H9 (cell line): ENCODE results near the gene TK1. TPM values are rescaled to one million over a fixed set of nuclear protein-coding genes. Genes with fewer than 3 reads are reported as not detected.

Source experiments
- DNase-seq: peaks from one replicate; pipeline ENCODE4 v3.0.0-alpha.2; 2017
- H2AFZ ChIP-seq: one replicate; pipeline ENCODE4 v1.6.1; 2013; ENCODE audit warnings: mild to moderate bottlenecking, low read length, control low read depth, moderate library complexity
- H2AK5ac ChIP-seq: 2 replicates; pipeline ENCODE4 v1.6.1; 2013; ENCODE audit warnings: low read length, control low read depth, mixed read lengths; ENCODE audit not compliant: insufficient read length
- H2BK120ac ChIP-seq: one replicate; pipeline ENCODE4 v1.6.1; 2013; ENCODE audit warnings: low read depth, mild to moderate bottlenecking, low read length, control low read depth, inconsistent platforms; ENCODE audit not compliant: poor library complexity, severe bottlenecking
- H2BK12ac ChIP-seq: 2 replicates; pipeline ENCODE4 v1.6.1; 2013; ENCODE audit warnings: low read length, control low read depth, mixed read lengths, low read depth; ENCODE audit not compliant: insufficient read length
- H2BK15ac ChIP-seq: 2 replicates; pipeline ENCODE4 v1.6.1; 2013; ENCODE audit warnings: low read depth, low read length, control low read depth
- H2BK20ac ChIP-seq: one replicate; pipeline ENCODE4 v1.6.1; 2013; ENCODE audit warnings: low read depth, mild to moderate bottlenecking, low read length, control low read depth, inconsistent platforms; ENCODE audit not compliant: poor library complexity, severe bottlenecking
- H2BK5ac ChIP-seq: 2 replicates; pipeline ENCODE4 v1.6.1; 2013; ENCODE audit warnings: low read length, control low read depth, mixed read lengths; ENCODE audit not compliant: insufficient read length
- H3K14ac ChIP-seq: 2 replicates; pipeline ENCODE4 v1.6.1; 2013; ENCODE audit warnings: low read length, control low read depth; ENCODE audit not compliant: insufficient read depth
- H3K18ac ChIP-seq: 2 replicates; pipeline ENCODE4 v1.6.1; 2013; ENCODE audit warnings: low read depth, mild to moderate bottlenecking, mixed read lengths, low read length, control low read depth; ENCODE audit not compliant: insufficient read length
- H3K23ac ChIP-seq: 2 replicates; pipeline ENCODE4 v1.6.1; 2013; ENCODE audit warnings: low read length, control low read depth, mixed read lengths, low read depth; ENCODE audit not compliant: insufficient read length
- H3K23me2 ChIP-seq: 2 replicates; pipeline ENCODE4 v1.6.1; 2013; ENCODE audit warnings: low read depth, mild to moderate bottlenecking, mixed read lengths, low read length, control low read depth; ENCODE audit not compliant: insufficient read length, poor library complexity, severe bottlenecking
- H3K27ac ChIP-seq: 2 replicates; pipeline ENCODE4 v1.5.1; 2013; ENCODE audit warnings: low read length, control low read depth, mixed read lengths, low read depth; ENCODE audit not compliant: insufficient read length
- H3K27me3 ChIP-seq: 2 replicates; pipeline ENCODE4 v1.6.1; 2013; ENCODE audit warnings: low read length, control low read depth, inconsistent platforms; ENCODE audit not compliant: insufficient read depth
- H3K4ac ChIP-seq: 2 replicates; pipeline ENCODE4 v1.6.1; 2013; ENCODE audit warnings: low read depth, mild to moderate bottlenecking, control low read depth, inconsistent platforms, low read length, moderate library complexity
- H3K4me1 ChIP-seq: 2 replicates; pipeline ENCODE4 v1.6.1; 2013; ENCODE audit warnings: low read length, control low read depth, inconsistent platforms; ENCODE audit not compliant: insufficient read depth
- H3K4me2 ChIP-seq: 2 replicates; pipeline ENCODE4 v1.6.1; 2013; ENCODE audit warnings: low read length, control low read depth, mixed read lengths; ENCODE audit not compliant: insufficient read length, insufficient read depth
- H3K56ac ChIP-seq: 2 replicates; pipeline ENCODE4 v1.6.1; 2013; ENCODE audit warnings: low read depth, mild to moderate bottlenecking, mixed read lengths, low read length, control low read depth; ENCODE audit not compliant: insufficient read length
- H3K79me1 ChIP-seq: 2 replicates; pipeline ENCODE4 v1.6.1; 2013; ENCODE audit warnings: low read depth, mild to moderate bottlenecking, moderate library complexity, low read length, control low read depth, inconsistent platforms; ENCODE audit not compliant: insufficient read depth, poor library complexity, severe bottlenecking
- H3K79me2 ChIP-seq: 2 replicates; pipeline ENCODE4 v1.6.1; 2013; ENCODE audit warnings: low read length, control low read depth, inconsistent platforms; ENCODE audit not compliant: insufficient read depth
- H3K9ac ChIP-seq: 2 replicates; pipeline ENCODE4 v1.6.1; 2013; ENCODE audit warnings: low read length, control low read depth, mixed read lengths; ENCODE audit not compliant: insufficient read length; ENCODE audit errors: extremely low read depth
- H3K9me3 ChIP-seq: one replicate; pipeline ENCODE4 v1.6.1; 2013; ENCODE audit warnings: low read depth, low read length, inconsistent platforms; ENCODE audit not compliant: control insufficient read depth
- H3T11ph ChIP-seq: one replicate; pipeline ENCODE4 v1.6.1; 2013; ENCODE audit warnings: mild to moderate bottlenecking, low read length, control low read depth, inconsistent platforms
- H4K20me1 ChIP-seq: one replicate; pipeline ENCODE4 v1.6.1; 2013; ENCODE audit not compliant: control insufficient read depth, insufficient read length, insufficient read depth
- H4K5ac ChIP-seq: 2 replicates; pipeline ENCODE4 v1.6.1; 2013; ENCODE audit warnings: low read depth, mild to moderate bottlenecking, mixed read lengths, low read length, control low read depth; ENCODE audit not compliant: insufficient read length
- H4K8ac ChIP-seq: replicated peaks from 2 replicates; pipeline ENCODE4 v1.6.1; 2013; ENCODE audit warnings: low read length, control low read depth, mixed read lengths, low read depth; ENCODE audit not compliant: insufficient read length
- H4K91ac ChIP-seq: 2 replicates; pipeline ENCODE4 v1.6.1; 2013; ENCODE audit warnings: low read depth, mild to moderate bottlenecking, moderate library complexity, mixed read lengths, low read length, control low read depth; ENCODE audit not compliant: insufficient read length
- H3K27ac Mint-ChIP-seq, 3 experiments: 2 replicates in 2 of 3; 3 replicates in 1 of 3; pipeline ENCODE4 v1.8.0; 2020 to 2021; ENCODE audit warnings: mixed read lengths in 3 of 3, mild to moderate bottlenecking in 1 of 3, moderate library complexity in 1 of 3
- H3K27me3 Mint-ChIP-seq: 2 replicates; pipeline ENCODE4 v1.8.0; 2021; ENCODE audit warnings: low read depth, mild to moderate bottlenecking, moderate library complexity, mixed read lengths
- H3K36me3 Mint-ChIP-seq, 3 experiments: 2 replicates in 2 of 3; 3 replicates in 1 of 3; pipeline ENCODE4 v1.8.0; 2020 to 2021; ENCODE audit warnings: low read depth in 3 of 3, mixed read lengths in 3 of 3; ENCODE audit not compliant: insufficient read depth in 1 of 3
- H3K4me1 Mint-ChIP-seq, 2 experiments: 2 replicates each; pipeline ENCODE4 v1.8.0; 2020; ENCODE audit warnings: mixed read lengths in 2 of 2
- H3K4me3 Mint-ChIP-seq, 2 experiments: 2 replicates in 1 of 2; 3 replicates in 1 of 2; pipeline ENCODE4 v1.8.0; 2020 to 2021; ENCODE audit warnings: mild to moderate bottlenecking in 2 of 2, mixed read lengths in 2 of 2, moderate library complexity in 1 of 2
- H3K9me3 Mint-ChIP-seq, 2 experiments: 2 replicates in 1 of 2; 3 replicates in 1 of 2; pipeline ENCODE4 v1.8.0; 2020; ENCODE audit warnings: mild to moderate bottlenecking in 2 of 2, mixed read lengths in 2 of 2, moderate library complexity in 1 of 2
- CTCF ChIP-seq: fragments of 200-600 bp; sonication (generic); conservative IDR thresholded peaks from 3 replicates; pipeline ENCODE4 v1.8.0; 2021; ENCODE audit warnings: antibody characterized with exemption, mild to moderate bottlenecking
- WGBS: extraction: QIAGEN DNeasy Blood & Tissue Kit; methylation state at CpG from one replicate; pipeline ENCODE4 v1.1.7; 2013; ENCODE audit warnings: missing lambda C conversion rate, low lambda C conversion rate, mixed read lengths; ENCODE audit not compliant: insufficient read length; ENCODE audit errors: extremely low coverage; 5-methylcytosine and 5-hydroxymethylcytosine counted together
- total RNA-seq: library from RNA; stranded (reverse); gene quantifications from 2 replicates; pipeline ENCODE4 v1.2.1, GENCODE V29; 2021

TK1 gene
- total RNA-seq, 1 experiment from 2014 or later: 95.8 TPM

DNA sequence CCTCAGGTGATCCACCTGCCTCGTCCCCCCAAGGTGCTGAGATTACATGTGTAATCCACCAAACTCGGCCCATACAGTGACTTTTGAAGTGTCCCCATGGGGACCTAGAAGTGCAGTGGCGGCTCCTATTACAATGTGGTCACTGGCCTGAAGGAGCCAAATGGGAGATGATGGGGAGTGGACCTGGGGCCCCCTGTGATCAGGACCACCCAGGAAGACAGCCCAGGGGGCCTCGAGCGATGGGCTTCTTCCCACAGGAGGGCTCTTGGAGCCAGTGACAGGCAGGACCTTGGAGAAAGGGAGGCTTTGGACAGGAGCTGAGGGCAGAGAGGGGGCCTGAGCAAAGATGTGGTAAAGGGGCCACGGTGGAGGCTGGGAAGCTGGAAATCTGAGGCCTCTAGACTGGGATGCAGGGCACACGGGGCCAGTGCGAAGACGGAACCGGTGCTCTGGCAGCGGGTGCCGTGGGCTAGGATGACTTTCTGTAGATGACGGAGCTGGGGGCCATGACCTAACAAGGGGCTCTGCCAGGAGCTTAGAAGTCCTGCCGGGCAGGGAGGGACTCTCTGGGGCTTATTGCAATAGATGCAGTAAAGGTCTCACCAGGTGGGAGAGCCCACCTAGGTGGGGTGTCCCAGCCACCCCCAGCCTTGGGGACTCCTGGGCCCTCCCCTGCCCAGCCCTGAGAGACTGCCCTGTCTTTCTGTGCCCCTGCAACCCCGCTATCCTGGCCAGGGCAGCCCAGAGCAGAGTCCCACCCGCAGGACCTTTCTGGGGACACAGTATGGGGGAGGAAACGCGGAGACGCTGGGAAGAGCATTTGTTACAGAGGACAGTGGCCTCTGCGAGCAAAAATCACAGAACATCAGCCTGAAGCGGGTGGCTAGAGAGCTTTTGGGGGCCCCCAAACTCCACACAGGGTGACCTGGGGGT is 43.4 kb downstream of the TK1 start:
- Histone ChIP-seq H3K4me1 (peaks cover 3% of the 10 kb centered on the region; the same call in 1 of the 2 replicates), H3K18ac (no peak overlapping the region), H3K27me3 (no peaks in the 10 kb centered on the region), H2BK12ac (no peak overlapping the region), H3K23me2 (no peaks in the 10 kb centered on the region), H4K8ac (no peak overlapping the region), H3K4ac (no peak overlapping the region), H3K9ac (no peak overlapping the region), H3K79me2 (no peaks in the 10 kb centered on the region), H3K14ac (no peak overlapping the region), H2BK20ac (no peak overlapping the region), H2BK5ac (no peak overlapping the region), H4K20me1 (no peaks in the 10 kb centered on the region), H2AK5ac (no peak overlapping the region), H3T11ph (no peak overlapping the region), H4K5ac (no peak overlapping the region), H4K91ac (no peak overlapping the region), H2BK120ac (no peak overlapping the region), H3K4me2 (no peak overlapping the region), H2BK15ac (no peak overlapping the region), H3K79me1 (no peaks in the 10 kb centered on the region), H3K56ac (no peak overlapping the region), H3K27ac (no peak overlapping the region), H3K23ac (no peak overlapping the region), H2AFZ (no peak overlapping the region), H3K9me3 (no peaks in the 10 kb centered on the region)
- peaks cover 6 to 19% of the 10 kb centered on the region in 2 experiments for H3K4me1 Mint-ChIP-seq
- H3K36me3 Mint-ChIP-seq: no peaks in the 10 kb centered on the region
- H3K9me3 Mint-ChIP-seq: no peaks in the 10 kb centered on the region
- WGBS: no CpG with 5 or more reads among the region's 21 CpGs
- no peak for TF ChIP-seq CTCF
- no peak for DNase-seq
- no peak overlapping the region for H3K4me3 Mint-ChIP-seq
- H3K27ac Mint-ChIP-seq: no peak overlapping the region; a peak in 1 of 7 replicates
- H3K27me3 Mint-ChIP-seq: peaks cover 2% of the 10 kb centered on the region; the same call in 1 of the 2 replicates
